Ectodermal cell (in vitro differentiated cells): Measurements from ENCODE around the gene RRAS.

Experiments used
- H3K27ac ChIP-seq: 2 replicates; pipeline ENCODE4 v1.7.0; 2013; ENCODE audit warnings: mild to moderate bottlenecking, low read depth, low read length; ENCODE audit not compliant: insufficient read depth, poor library complexity, severe bottlenecking
- H3K27me3 ChIP-seq: 2 replicates; pipeline ENCODE4 v1.7.0; 2013; ENCODE audit warnings: mild to moderate bottlenecking, low read length; ENCODE audit not compliant: insufficient read depth, control insufficient read depth, poor library complexity, severe bottlenecking
- H3K36me3 ChIP-seq: one replicate; pipeline ENCODE4 v1.7.0; 2013; ENCODE audit warnings: low read length; ENCODE audit not compliant: control insufficient read depth, insufficient read depth
- H3K4me1 ChIP-seq: one replicate; pipeline ENCODE4 v1.7.0; 2013; ENCODE audit warnings: low read length; ENCODE audit not compliant: control insufficient read depth, insufficient read depth
- H3K4me3 ChIP-seq: 2 replicates; pipeline ENCODE4 v1.7.0; 2013; ENCODE audit warnings: low read depth, low read length, control low read depth; ENCODE audit not compliant: insufficient read depth
- H3K9me3 ChIP-seq: 2 replicates; pipeline ENCODE4 v1.7.0; 2013; ENCODE audit warnings: mild to moderate bottlenecking, low read length, moderate library complexity; ENCODE audit not compliant: control insufficient read depth
- WGBS, 2 experiments: methylation state at CpG; one replicate each; pipeline ENCODE4 v1.1.7; 2013; ENCODE audit warnings: missing lambda C conversion rate in 2 of 2; 5-methylcytosine and 5-hydroxymethylcytosine counted together

The RRAS gene

DNA sequence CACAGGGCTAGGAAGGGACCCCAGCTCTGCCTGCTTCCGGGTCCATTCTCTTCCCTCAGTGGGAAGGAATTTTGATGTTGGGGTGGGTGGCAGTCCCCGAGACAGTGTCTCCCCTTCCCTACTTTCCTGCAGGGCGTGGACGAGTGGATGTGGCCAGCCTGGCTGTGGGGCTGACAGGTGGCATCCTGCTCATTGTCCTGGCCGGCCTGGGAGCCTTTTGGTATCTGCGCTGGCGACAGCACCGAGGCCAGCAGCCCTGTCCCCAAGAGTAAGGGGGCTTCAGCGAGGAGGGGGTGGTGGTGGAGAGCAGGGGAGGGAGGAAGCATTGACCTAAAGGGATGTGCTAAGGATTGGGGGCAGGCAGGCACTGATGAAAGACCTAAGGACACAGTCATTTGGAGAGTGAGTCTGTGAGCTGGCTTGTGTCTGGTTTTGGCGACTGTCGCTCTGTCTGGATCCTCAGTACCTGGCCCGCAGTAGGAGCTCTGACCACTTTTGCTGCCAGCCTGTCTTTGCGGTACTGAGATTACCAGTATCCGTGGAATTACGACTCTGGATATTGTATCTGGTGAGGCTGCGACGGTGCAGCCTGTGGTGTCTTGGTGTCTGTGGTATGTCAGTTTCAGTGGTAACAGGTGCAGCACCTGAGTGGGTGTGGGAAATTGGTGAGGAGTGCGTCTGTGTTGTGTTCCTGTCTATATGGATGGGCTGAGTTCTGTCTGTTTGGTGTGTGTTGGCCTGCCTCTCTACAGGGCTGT is 51.4 kb downstream of the RRAS start:
- H3K27ac ChIP-seq: no peak overlapping the region
- no peaks in the 10 kb centered on the region for H3K36me3 ChIP-seq
- H3K4me1 ChIP-seq: peaks cover under 1% of the 10 kb centered on the region
- no peaks in the 10 kb centered on the region for H3K9me3 ChIP-seq
- 90 to 92% methylated on average over 18 of the region's 18 CpGs for WGBS, 2 experiments
- no peaks in the 10 kb centered on the region for H3K27me3 ChIP-seq
- H3K4me3 ChIP-seq: no peak overlapping the region

GRCh38 chr19:49587227-49587626 is 52.7 kb downstream of the RRAS start:
- H3K4me1 ChIP-seq: no peaks in the 10 kb centered on the region
- H3K9me3 ChIP-seq: no peaks in the 10 kb centered on the region
- H3K4me3 ChIP-seq: no peak overlapping the region
- H3K27ac ChIP-seq: no peak overlapping the region
- H3K27me3 ChIP-seq: no peaks in the 10 kb centered on the region
- 82 to 89% methylated on average over 8 of the region's 8 CpGs for WGBS, 2 experiments
- no peaks in the 10 kb centered on the region for H3K36me3 ChIP-seq
